Measurements from ENCODE around the gene MLF2. TPM values are rescaled to one million over a fixed set of nuclear protein-coding genes. Genes with fewer than 3 reads are reported as not detected.
A peak's percentile ranks its signal among the peaks of the same experiment; 100 is the strongest.
"Not testable (repeated sequence)": the region's sequence is repeated elsewhere in the genome, so short reads cannot be mapped to it uniquely, and the experiment has no call there.

Gene MLF2
- total RNA-seq, 1 donor from 2014 or later: 77.9 TPM

DNA sequence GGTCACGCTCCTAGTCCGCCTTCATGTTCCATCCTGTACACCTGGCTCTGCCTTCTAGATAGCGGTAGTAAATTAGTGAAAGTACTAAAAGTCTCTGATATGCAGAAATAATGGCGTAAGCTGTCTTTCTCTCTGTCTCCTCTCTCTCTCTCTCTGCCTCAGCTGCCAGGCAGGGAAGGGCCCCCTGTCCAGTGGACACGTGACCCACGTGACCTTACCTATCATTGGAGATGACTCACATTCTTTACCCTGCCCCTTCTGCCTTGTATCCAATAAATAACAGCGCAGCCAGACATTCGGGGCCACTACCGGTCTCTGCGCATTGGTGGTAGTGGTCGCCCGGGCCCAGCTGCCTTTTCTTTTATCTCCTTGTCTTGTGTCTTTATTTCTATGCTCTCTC lies 10.9 kb downstream of the MLF2 start:
- not testable (repeated sequence) for FAIRE-seq; DNase-seq (ENCODE audit: low spot score in 2 of 2)

GRCh38 chr12:6736754-6737153 lies 16.2 kb downstream of the MLF2 start:
- no peak for FAIRE-seq
- DNase-seq (ENCODE audit: low spot score in 2 of 2): no peak

- no peak for FAIRE-seq
- peak in 1 of 2 donors; percentile 71 for DNase-seq (ENCODE audit: low spot score in 2 of 2)
Measured at GRCh38 chr12:6735448-6736191, 17.3 kb downstream of the MLF2 start.

DNA sequence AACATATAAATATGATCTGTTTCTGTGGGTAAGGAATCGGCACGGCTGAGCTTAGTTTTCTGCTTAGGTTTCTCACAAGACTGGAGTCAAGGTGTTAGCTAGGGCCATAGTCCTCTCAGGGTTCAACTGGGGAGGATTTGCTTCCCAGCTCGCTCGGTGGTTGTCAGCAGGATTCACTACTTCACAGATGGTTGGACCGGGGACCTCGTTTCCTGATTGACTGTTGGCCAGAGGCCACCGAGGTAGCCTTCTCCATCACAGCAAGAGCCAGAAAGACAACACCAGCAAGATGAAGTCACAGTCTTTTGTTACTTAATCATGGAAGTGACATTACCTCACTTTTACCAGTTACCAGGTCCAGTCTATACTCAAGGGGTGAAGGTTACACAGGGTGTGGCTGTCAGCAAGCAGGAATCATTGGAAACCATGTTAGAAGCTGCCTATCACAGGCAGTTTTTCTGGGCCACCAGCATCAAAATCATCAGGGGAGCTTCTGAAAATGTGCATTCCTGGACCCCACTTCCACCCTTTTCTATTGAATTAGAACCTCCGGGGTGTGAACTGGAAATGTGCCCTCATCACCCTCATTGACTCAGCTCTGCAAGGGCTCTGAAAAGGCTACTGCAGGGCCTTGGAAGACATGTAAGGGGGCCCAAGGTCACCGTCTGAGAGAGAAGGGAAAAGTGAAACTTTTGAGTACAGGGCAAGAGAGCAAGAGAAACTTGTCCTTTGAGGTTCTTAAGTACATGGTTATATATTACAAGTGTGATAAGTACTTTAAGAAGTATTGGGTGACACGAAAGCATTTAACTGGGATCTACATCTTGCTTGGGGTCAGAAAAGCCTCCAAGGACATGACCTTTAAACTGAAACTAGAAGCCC lies 18.2 kb downstream of the MLF2 start:
- DNase-seq (ENCODE audit: low spot score in 2 of 2) (no peak), FAIRE-seq (no peak)

DNA sequence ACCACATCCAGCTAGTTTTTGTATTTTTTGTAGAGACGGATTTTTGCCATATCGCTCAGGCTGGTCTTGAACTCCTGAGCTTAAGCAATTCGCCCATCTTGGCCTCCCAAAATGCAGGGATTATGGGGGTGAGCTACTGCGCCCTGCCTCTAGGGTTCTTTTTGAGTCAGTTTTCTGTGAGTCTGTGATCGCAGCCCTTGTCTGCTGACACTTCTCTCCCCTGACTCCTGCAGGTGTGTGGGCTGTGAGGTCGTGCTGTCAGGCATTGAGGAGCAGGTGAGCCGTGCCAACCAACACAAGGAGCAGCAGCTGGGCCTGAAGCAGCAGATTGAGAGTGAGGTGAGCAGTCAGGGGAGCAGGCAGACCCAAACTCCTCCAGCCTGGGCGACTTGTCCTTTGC lies 22.8 kb downstream of the MLF2 start:
- no peak for FAIRE-seq
- DNase-seq (ENCODE audit: low spot score in 2 of 2): no peak

- FAIRE-seq (no peak), DNase-seq (ENCODE audit: low spot score in 2 of 2) (no peak)
Measured at GRCh38 chr12:6729186-6729585, 23.8 kb downstream of the MLF2 start.

GRCh38 chr12:6725350-6725749 lies 27.6 kb downstream of the MLF2 start:
- FAIRE-seq (no peak), DNase-seq (ENCODE audit: low spot score in 2 of 2) (no peak)

DNA sequence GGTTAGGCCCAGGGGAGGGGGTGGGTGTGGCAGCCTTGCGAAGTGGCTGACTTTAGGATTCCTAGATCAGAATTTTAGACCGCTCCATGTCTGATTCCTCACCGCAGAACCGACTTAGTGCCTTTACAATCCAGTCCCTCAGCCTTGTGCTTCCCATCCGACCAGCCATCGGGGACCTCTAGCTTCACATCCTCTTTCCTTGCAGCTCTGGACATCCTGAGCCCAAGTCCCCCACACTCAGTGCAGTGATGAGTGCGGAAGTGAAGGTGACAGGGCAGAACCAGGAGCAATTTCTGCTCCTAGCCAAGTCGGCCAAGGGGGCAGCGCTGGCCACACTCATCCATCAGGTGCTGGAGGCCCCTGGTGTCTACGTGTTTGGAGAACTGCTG lies 28.5 kb downstream of the MLF2 start:
- no peak for FAIRE-seq
- DNase-seq (ENCODE audit: low spot score in 2 of 2): no peak

- FAIRE-seq (peak; percentile 54), DNase-seq (ENCODE audit: low spot score in 2 of 2) (peak; percentile 92 to 95)
Measured at GRCh38 chr12:6723607-6724408, 29.1 kb downstream of the MLF2 start, which contains the start of gene COPS7A. Gene COPS7A, plus strand, starts transcription at chr12:6724046. Its CDS starts 611 bp downstream, at chr12:6724657.

GRCh38 chr12:6722863-6723262 lies 30.1 kb downstream of the MLF2 start:
- no peak for DNase-seq (ENCODE audit: low spot score in 2 of 2)
- no peak for FAIRE-seq

GRCh38 chr12:6716874-6717437 lies 36.0 kb downstream of the MLF2 start:
- DNase-seq (ENCODE audit: low spot score in 2 of 2): no peak

DNA sequence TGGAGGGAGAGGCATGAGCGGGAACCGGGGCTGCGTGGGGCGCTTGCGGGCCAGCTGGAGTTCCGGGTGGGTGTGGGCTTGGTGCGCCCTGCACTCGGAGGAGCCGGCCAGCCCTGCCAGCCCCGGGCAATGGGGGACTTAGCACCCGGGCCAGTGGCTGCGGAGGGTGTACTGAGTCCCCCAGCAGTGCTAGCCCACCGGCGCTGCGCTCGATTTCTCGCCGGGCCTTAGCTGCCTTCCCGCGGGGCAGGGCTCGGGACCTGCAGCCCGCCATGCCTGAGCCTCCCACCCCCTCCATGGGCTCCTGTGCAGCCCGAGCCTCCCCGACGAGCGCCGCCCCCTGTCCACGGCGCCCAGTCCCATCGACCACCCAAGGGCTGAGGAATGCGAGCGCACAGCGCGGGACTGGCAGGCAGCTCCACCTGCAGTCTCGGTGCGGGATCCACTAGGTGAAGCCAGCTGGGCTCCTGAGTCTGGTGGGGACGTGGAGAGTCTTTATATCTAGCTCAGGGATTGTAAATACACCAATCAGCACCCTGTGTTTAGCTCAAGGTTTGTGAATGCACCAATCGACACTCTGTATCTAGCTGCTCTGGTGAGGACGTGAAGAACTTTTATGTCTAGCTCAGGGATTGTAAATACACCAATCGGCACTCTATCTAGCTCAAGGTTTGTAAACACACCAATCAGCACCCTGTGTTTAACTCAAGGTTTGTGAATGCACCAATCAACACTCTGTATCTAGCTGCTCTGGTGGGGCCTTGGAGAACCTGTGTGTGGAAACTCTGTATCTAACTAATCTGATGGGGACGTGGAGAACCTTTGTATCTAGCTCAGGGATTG lies 36.7 kb downstream of the MLF2 start:
- DNase-seq (ENCODE audit: low spot score in 2 of 2); FAIRE-seq: not testable (repeated sequence)

More at GRCh38 chr12:6716874-6717437, 36.0 kb downstream of the MLF2 start:
- FAIRE-seq: no peak

GRCh38 chr12:6708960-6709394 lies 44.0 kb downstream of the MLF2 start:
- no peak for DNase-seq (ENCODE audit: low spot score in 2 of 2)
- no peak for FAIRE-seq

GRCh38 chr12:6708351-6708750 lies 44.6 kb downstream of the MLF2 start:
- not testable (repeated sequence) for DNase-seq (ENCODE audit: low spot score in 2 of 2); FAIRE-seq

DNA sequence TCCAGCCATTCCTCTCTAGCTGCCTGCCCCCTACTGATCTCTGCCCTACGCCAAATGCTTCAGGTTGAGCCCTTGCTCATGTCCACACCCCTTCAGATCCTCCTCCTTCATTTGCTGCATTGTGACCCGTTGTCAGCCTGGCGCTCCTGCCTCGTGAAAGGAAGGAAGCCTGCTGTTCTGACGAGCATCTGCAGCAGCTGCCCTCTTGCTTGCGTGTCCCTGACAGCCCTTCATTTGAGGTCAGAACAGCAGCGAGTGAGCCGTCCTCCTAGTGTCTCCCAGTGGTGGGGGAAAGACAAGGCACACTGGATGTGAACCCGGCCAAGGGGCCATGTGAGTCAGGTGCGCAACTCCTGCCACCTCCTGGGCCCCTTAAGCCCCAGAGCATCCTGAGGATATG lies 49.3 kb downstream of the MLF2 start:
- DNase-seq (ENCODE audit: low spot score in 2 of 2): no peak

GRCh38 chr12:6701078-6701768 lies 51.7 kb downstream of the MLF2 start:
- no peak for FAIRE-seq

More for the DNA sequence above, 49.3 kb downstream of the MLF2 start:
- no peak for FAIRE-seq

GRCh38 chr12:6700646-6701051 lies 52.3 kb downstream of the MLF2 start, which contains the start of gene PIANP:
Gene PIANP, minus strand, starts transcription at chr12:6700815. Its CDS starts 2,754 bp downstream, at chr12:6698061.
- DNase-seq (ENCODE audit: low spot score in 2 of 2): peak; percentile 50 to 59
- FAIRE-seq: no peak

More at GRCh38 chr12:6701078-6701768, 51.7 kb downstream of the MLF2 start:
- no peak for DNase-seq (ENCODE audit: low spot score in 2 of 2)

DNA sequence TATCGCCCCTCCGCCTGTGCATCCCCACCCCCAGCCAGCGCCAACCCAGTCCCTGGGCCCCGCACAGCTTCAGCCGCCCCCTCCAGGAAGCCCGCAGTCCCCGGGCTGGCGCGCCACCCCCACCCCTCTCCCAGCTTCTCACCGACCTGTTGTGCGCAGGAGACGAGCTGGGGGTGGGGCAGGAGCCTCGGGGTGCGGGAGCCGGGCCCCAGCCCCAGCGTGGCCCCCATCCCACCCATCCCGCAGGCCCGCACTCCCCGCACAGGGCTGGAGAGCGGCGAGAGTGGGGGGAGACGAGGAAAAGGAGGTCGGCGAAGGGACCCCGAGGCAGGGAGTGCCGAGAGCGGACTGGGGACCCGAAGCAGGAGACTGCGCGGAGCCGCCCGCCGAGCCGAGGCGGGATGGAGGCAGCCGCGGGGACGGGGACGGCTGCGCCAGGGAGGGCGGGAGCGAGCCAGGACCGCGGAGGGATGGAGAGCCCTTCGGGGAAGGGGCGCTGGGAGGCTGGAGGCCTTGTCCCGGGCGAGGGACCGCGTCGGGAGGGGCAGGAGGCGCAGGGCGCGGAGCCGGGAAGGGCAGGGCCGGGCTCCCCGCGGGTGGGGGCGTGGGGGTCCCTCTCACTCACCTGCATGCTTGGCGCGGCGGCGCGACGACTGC lies 52.8 kb downstream of the MLF2 start:
- FAIRE-seq (no peak), DNase-seq (ENCODE audit: low spot score in 2 of 2) (no peak)

All from frontal cortex (tissue), 4 donors.